SK-N-SH treated with all-trans-retinoic acid at 6 μM for 48 hours (cell line): Measurements from ENCODE around the gene EDIL3.
A peak's percentile ranks its signal among the peaks of the same experiment; 100 is the strongest.

Experiments
- ATAC-seq: fragments of 200-7000 bp; cut with Tn5 transposase; 3 replicates; pipeline ENCODE4 v1.9.1; 2020; ENCODE audit warnings: mild to moderate bottlenecking, moderate library complexity
- ARNTL ChIP-seq: fragments of 450-650 bp; formaldehyde crosslinking; IDR thresholded peaks from 2 replicates; pipeline ENCODE4 v1.5.0; 2020; ENCODE audit warnings: low read depth, mild to moderate bottlenecking, moderate library complexity, borderline replicate concordance
- BACH2 ChIP-seq: fragments of 250-450 bp; sonication (Bioruptor Pico); IDR thresholded peaks from 2 replicates; pipeline ENCODE4 v1.9.0; 2021; ENCODE audit warnings: mild to moderate bottlenecking, borderline replicate concordance
- CREB5 ChIP-seq: fragments of 250-450 bp; sonication (Bioruptor Pico); IDR thresholded peaks from 2 replicates; pipeline ENCODE4 v1.5.1; 2020; ENCODE audit warnings: low read depth, mild to moderate bottlenecking, moderate library complexity
- CSDC2 ChIP-seq: fragments of 250-450 bp; sonication (Bioruptor Pico); IDR thresholded peaks from 2 replicates; pipeline ENCODE4 v1.5.0; 2020; ENCODE audit warnings: mild to moderate bottlenecking, moderate library complexity
- ESRRG ChIP-seq: fragments of 250-450 bp; sonication (Bioruptor Pico); IDR thresholded peaks from 2 replicates; pipeline ENCODE4 v1.6.1; 2021; ENCODE audit warnings: mild to moderate bottlenecking
- GLIS3 ChIP-seq: fragments of 250-450 bp; sonication (Bioruptor Pico); IDR thresholded peaks from 2 replicates; pipeline ENCODE4 v1.5.0; 2020; ENCODE audit warnings: mild to moderate bottlenecking, moderate library complexity
- PATZ1 ChIP-seq: fragments of 250-450 bp; sonication (Bioruptor Pico); IDR thresholded peaks from 2 replicates; pipeline ENCODE4 v1.8.0; 2020; ENCODE audit warnings: mild to moderate bottlenecking, moderate library complexity, borderline replicate concordance
- POU6F1 ChIP-seq: fragments of 250-450 bp; sonication (Bioruptor Pico); IDR thresholded peaks from 2 replicates; pipeline ENCODE4 v1.8.0; 2021; ENCODE audit warnings: low read depth, mild to moderate bottlenecking, moderate library complexity, borderline replicate concordance
- PPARA ChIP-seq: fragments of 250-450 bp; sonication (Bioruptor Pico); IDR thresholded peaks from 2 replicates; pipeline ENCODE4 v1.5.0; 2020; ENCODE audit warnings: mild to moderate bottlenecking, borderline replicate concordance
- RARB ChIP-seq: fragments of 250-450 bp; sonication (Bioruptor Pico); IDR thresholded peaks from 2 replicates; pipeline ENCODE4 v1.8.0; 2021; ENCODE audit warnings: mild to moderate bottlenecking, moderate library complexity
- TCF4 ChIP-seq: fragments of 250-450 bp; sonication (Bioruptor Pico); IDR thresholded peaks from 2 replicates; pipeline ENCODE4 v1.8.0; 2021; ENCODE audit warnings: mild to moderate bottlenecking, moderate library complexity, borderline replicate concordance
- TOX ChIP-seq: fragments of 250-450 bp; sonication (Bioruptor Pico); IDR thresholded peaks from 2 replicates; pipeline ENCODE4 v1.8.0; 2021; ENCODE audit warnings: mild to moderate bottlenecking, moderate library complexity, borderline replicate concordance
- ZC3H10 ChIP-seq: fragments of 250-450 bp; sonication (Bioruptor Pico); IDR thresholded peaks from 2 replicates; pipeline ENCODE4 v1.5.1; 2021; ENCODE audit warnings: mild to moderate bottlenecking, moderate library complexity
- ZFP30 ChIP-seq: fragments of 450-650 bp; formaldehyde crosslinking; IDR thresholded peaks from 2 replicates; pipeline ENCODE4 v1.5.0; 2022; ENCODE audit warnings: mild to moderate bottlenecking, moderate library complexity
- ZNF565 ChIP-seq: fragments of 450-650 bp; formaldehyde crosslinking; conservative IDR thresholded peaks from 2 replicates; pipeline ENCODE4 v1.5.0; 2020; ENCODE audit warnings: low read depth, mild to moderate bottlenecking, moderate library complexity
- ZNF70 ChIP-seq: fragments of 450-650 bp; formaldehyde crosslinking; IDR thresholded peaks from 2 replicates; pipeline ENCODE4 v1.5.0; 2020; ENCODE audit warnings: mild to moderate bottlenecking, moderate library complexity
- ZNF8 ChIP-seq: fragments of 450-650 bp; formaldehyde crosslinking; IDR thresholded peaks from 2 replicates; pipeline ENCODE4 v1.5.0; 2020; ENCODE audit warnings: mild to moderate bottlenecking, moderate library complexity

EDIL3 gene

GRCh38 chr5:83964271-83964670 lies 420.4 kb downstream of the EDIL3 start:
- TF ChIP-seq CREB5 (CRISPR knock-in tag) (no peak), GLIS3 (CRISPR knock-in tag) (no peak), BACH2 (CRISPR knock-in tag) (no peak), CSDC2 (CRISPR knock-in tag) (no peak), ZC3H10 (CRISPR knock-in tag) (no peak), ZNF70 (CRISPR knock-in tag) (no peak), ESRRG (CRISPR knock-in tag) (no peak), TOX (CRISPR knock-in tag) (no peak), RARB (CRISPR knock-in tag) (no peak), ZNF8 (no peak), PPARA (CRISPR knock-in tag) (no peak), POU6F1 (CRISPR knock-in tag) (no peak)
- peak; percentile 65 for ATAC-seq

- ATAC-seq = peak; percentile 23; the same call in 2 of the 3 replicates
Measured at GRCh38 chr5:83957188-83957587, 427.5 kb downstream of the EDIL3 start.

GRCh38 chr5:83956386-83956785 lies 428.3 kb downstream of the EDIL3 start:
- peak; percentile 79 for ATAC-seq
- TF ChIP-seq ZFP30 (CRISPR knock-in tag) = no peak
- TF ChIP-seq ZNF70 (CRISPR knock-in tag) = no peak
- peak; percentile 42; the same call in 1 of the 2 replicates for TF ChIP-seq ZC3H10 (CRISPR knock-in tag)
- no peak for TF ChIP-seq ZNF565 (CRISPR knock-in tag)
- TF ChIP-seq TCF4 (CRISPR knock-in tag) = no peak
- TF ChIP-seq PATZ1 (CRISPR knock-in tag) = no peak
- no peak for TF ChIP-seq ESRRG (CRISPR knock-in tag)
- peak; percentile 45; the same call in 1 of the 2 replicates for TF ChIP-seq ZNF8
- TF ChIP-seq CREB5 (CRISPR knock-in tag) = no peak

More at GRCh38 chr5:83957188-83957587, 427.5 kb downstream of the EDIL3 start:
- no peak for TF ChIP-seq ZNF565 (CRISPR knock-in tag)
- peak; percentile 83 for TF ChIP-seq ZC3H10 (CRISPR knock-in tag)

GRCh38 chr5:83955916-83956315 lies 428.8 kb downstream of the EDIL3 start:
- TF ChIP-seq PPARA (CRISPR knock-in tag) = no peak
- TF ChIP-seq POU6F1 (CRISPR knock-in tag) = no peak
- no peak for TF ChIP-seq TOX (CRISPR knock-in tag)
- TF ChIP-seq CSDC2 (CRISPR knock-in tag) = no peak
- TF ChIP-seq GLIS3 (CRISPR knock-in tag) = no peak
- no peak for TF ChIP-seq ZNF8
- TF ChIP-seq ARNTL (CRISPR knock-in tag) = no peak
- no peak for TF ChIP-seq CREB5 (CRISPR knock-in tag)
- peak; percentile 94 for ATAC-seq
